Measurements from ENCODE around the gene RWDD2A.

The RWDD2A gene

DNA sequence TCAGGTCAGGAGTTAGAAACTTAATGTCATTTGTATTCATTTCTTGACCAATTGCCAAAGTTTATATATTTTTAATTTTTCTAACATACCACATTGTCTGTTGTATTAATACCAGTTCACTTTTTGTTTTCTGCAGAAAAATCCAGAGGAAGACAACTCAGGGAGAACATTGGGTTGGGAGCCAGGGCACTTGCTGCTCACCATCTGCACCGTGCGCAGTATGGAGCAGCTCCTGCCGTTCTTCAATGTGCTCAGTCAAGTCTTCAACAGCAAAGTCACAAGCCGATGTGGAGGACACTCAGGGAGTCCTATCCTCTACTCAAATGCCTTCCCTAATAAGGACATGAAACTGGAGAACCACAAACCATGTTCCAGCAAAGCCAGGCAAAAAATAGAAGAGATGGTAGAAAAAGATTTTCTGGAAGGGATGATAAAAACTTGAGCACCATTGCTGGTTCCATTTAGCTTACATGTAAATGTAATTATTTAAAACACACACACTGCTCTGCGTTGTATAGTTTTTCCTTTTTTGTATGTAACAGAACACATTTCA, 25.4 kb upstream of the RWDD2A start:
- TF ChIP-seq, protein P1, sequence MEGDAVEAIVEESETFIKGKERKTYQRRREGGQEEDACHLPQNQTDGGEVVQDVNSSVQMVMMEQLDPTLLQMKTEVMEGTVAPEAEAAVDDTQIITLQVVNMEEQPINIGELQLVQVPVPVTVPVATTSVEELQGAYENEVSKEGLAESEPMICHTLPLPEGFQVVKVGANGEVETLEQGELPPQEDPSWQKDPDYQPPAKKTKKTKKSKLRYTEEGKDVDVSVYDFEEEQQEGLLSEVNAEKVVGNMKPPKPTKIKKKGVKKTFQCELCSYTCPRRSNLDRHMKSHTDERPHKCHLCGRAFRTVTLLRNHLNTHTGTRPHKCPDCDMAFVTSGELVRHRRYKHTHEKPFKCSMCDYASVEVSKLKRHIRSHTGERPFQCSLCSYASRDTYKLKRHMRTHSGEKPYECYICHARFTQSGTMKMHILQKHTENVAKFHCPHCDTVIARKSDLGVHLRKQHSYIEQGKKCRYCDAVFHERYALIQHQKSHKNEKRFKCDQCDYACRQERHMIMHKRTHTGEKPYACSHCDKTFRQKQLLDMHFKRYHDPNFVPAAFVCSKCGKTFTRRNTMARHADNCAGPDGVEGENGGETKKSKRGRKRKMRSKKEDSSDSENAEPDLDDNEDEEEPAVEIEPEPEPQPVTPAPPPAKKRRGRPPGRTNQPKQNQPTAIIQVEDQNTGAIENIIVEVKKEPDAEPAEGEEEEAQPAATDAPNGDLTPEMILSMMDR (IDR thresholded peaks at IDR 0.05; ENCODE audit: insufficient read depth, low read depth, low read length, missing control alignments) = no peak
- no peak for DNase-seq (ENCODE audit: low read depth)
- H3K4me3 ChIP-seq (ENCODE audit: low read depth, low read length) = no peak overlapping the region

DNA sequence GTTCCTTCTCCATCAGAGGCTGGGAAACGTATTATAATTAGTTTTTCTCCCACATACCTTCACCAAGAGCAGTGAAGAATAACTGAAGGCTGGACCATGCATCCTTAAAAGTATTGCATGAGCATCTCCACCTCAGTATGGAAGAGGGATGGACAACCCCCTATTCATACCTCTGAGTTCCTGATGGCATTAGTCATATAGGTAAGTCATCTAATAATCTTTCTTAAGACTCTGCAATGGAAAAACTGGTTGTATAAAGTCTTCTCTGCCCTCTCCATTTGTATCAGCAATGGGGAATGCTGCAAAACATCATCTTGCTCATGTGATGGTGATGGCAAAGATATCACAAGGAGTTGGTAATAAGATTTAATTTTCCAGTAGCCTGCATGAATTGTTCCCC, 24.6 kb upstream of the RWDD2A start:
- no peak overlapping the region for H3K4me3 ChIP-seq (ENCODE audit: low read depth, low read length)

DNA sequence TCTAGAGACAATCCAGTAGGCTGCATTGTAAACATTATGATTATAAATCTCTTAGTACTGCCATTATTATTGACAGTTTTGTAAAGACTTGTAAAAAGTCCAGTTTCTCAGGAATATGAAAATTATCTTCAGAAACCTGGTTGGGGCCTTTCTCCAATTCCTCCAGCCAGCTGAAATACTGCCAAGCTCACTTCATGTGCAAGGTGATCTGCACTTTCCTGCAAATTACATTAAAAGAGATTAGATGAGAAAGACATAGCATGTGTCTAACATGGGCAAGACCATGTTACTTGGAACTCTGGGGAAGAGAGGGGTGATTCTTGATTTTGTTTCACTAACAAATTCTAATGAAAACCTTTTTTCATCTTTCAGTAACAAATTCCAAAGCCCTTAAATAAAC, 24.1 kb upstream of the RWDD2A start:
- TF ChIP-seq, protein P1 (IDR thresholded peaks at IDR 0.05; ENCODE audit: insufficient read depth, low read depth, low read length, missing control alignments) = no peak
- H3K4me3 ChIP-seq (ENCODE audit: low read depth, low read length) = no peak overlapping the region
- no peak for DNase-seq (ENCODE audit: low read depth)

More for the DNA sequence above, 24.6 kb upstream of the RWDD2A start:
- TF ChIP-seq, protein P1 (IDR thresholded peaks at IDR 0.05; ENCODE audit: insufficient read depth, low read depth, low read length, missing control alignments) = no peak
- DNase-seq (ENCODE audit: low read depth) = no peak

DNA sequence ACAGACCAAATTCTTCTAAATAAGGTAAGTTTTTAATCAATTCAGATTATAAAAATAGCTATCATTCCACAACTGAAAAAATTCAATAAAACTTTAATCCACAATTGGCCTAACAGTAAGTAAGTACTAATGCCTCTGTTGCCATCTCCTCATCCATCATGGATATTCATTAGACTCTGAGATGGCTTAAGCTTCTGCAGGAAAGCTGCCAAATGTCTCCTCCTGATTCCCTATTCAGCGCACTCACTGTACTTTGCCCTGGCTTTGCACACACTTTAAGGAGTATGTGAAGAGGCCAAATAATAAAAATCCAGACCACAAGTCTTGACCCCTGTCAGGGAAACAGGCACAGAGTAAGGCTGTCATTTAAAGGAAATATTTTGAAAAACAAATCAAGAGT, 23.6 kb upstream of the RWDD2A start:
- H3K4me3 ChIP-seq (ENCODE audit: low read depth, low read length) = no peak overlapping the region
- no peak for DNase-seq (ENCODE audit: low read depth)
- TF ChIP-seq, protein P1 (IDR thresholded peaks at IDR 0.05; ENCODE audit: insufficient read depth, low read depth, low read length, missing control alignments) = no peak

DNA sequence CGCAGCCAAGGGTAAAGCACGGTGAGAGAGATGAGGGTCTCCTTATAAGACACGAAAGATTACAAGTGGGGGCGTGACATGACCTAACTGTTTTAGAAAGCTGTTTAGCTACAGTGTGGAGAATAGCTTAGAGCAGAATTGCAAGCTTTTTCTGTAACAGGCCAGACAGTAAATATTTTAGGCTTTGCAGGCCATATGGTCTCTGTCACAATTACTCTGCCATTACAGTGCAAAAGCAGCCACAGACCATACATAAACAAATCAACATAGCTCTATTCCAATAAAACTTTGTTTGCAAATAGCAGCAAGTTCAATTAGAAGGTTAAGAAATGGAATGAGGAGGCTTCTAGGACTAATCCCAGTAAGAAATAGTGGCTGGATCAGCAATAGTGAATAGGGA, 16.9 kb upstream of the RWDD2A start:
- TF ChIP-seq, protein P1 (IDR thresholded peaks at IDR 0.05; ENCODE audit: insufficient read depth, low read depth, low read length, missing control alignments) = no peak
- no peak for DNase-seq (ENCODE audit: low read depth)

DNA sequence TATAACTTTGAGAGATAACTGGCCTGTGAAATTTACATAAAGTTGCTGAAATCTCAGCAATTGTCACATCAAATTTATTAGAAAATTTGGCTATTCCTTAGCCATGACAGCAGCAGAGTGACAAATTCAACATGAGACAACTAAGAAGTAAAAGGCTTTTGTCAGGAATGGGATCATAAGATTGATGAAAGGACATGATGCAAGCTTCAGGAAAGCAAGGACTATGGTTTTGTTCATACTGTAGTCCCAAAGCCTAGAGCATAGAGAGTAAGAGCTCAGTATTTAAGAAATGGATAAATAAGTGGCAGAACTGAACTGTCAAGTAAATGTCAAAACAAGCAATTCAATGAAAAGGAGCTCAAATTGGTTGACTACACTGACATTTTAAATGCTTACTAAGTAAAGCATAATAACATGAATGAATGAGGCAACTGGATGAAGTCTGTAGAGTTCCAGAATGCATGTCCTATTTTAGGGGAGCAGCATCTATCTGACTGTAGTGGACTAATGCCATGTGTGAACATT, 12.7 kb upstream of the RWDD2A start:
- no peak for DNase-seq (ENCODE audit: low read depth)
- TF ChIP-seq, protein P1 (IDR thresholded peaks at IDR 0.05; ENCODE audit: insufficient read depth, low read depth, low read length, missing control alignments) = no peak
- H3K4me3 ChIP-seq (ENCODE audit: low read depth, low read length) = no peak overlapping the region

More for the DNA sequence above, 16.9 kb upstream of the RWDD2A start:
- H3K4me3 ChIP-seq (ENCODE audit: low read depth, low read length) = no peak overlapping the region

DNA sequence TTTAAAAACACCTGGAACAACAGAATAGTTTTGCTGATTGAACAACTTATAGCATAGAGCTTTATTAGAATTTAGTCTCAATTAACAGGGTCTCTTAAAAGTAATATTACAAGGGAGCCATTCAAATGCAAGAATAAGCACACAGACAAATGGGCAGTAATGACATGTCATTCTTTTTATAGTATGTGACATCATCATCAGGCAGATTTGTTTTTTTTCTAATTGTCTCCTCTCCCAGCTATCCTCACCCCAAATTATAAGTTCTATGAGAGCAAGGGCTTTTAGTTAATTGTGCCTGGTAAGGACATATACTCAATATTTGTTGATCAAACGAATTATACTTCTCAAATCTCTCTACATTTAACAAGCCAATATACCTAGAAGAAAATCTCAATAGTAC, 11.0 kb upstream of the RWDD2A start:
- TF ChIP-seq, protein P1 (IDR thresholded peaks at IDR 0.05; ENCODE audit: insufficient read depth, low read depth, low read length, missing control alignments) = no peak
- no peak overlapping the region for H3K4me3 ChIP-seq (ENCODE audit: low read depth, low read length)
- DNase-seq (ENCODE audit: low read depth) = no peak

Measured in GM12865 (cell line).